Neural progenitor cell (in vitro differentiated cells): ENCODE results near the gene KLHL13. TPM values are rescaled to one million over a fixed set of nuclear protein-coding genes. Genes with fewer than 3 reads are reported as not detected.

Experiments used
- DNase-seq: peaks from one replicate; pipeline ENCODE4 v3.0.0-alpha.2; 2016; ENCODE audit warnings: low spot score
- H2AFZ ChIP-seq: fragments of 200-600 bp; sonication (generic); replicated peaks from 2 replicates; pipeline ENCODE4 v1.6.1; 2016; ENCODE audit warnings: antibody characterized with exemption
- H3F3A ChIP-seq: fragments of 200-600 bp; sonication (generic); 2 replicates; pipeline ENCODE4 v1.6.1; 2016; ENCODE audit warnings: antibody characterized with exemption, low read depth
- H3K27ac ChIP-seq: fragments of 200-600 bp; sonication (generic); 2 replicates; pipeline ENCODE4 v1.5.1; 2016; ENCODE audit warnings: mild to moderate bottlenecking
- H3K27me3 ChIP-seq: fragments of 200-600 bp; sonication (generic); 2 replicates; pipeline ENCODE4 v1.6.1; 2016; ENCODE audit warnings: mild to moderate bottlenecking, moderate library complexity
- H3K36me3 ChIP-seq: fragments of 200-600 bp; sonication (generic); 2 replicates; pipeline ENCODE4 v1.5.1; 2016
- H3K4me1 ChIP-seq: fragments of 200-600 bp; sonication (generic); 2 replicates; pipeline ENCODE4 v1.6.1; 2016; ENCODE audit warnings: mixed run types
- H3K4me2 ChIP-seq: fragments of 200-600 bp; sonication (generic); 2 replicates; pipeline ENCODE4 v1.6.1; 2016
- H3K4me3 ChIP-seq: fragments of 200-600 bp; sonication (generic); 2 replicates; pipeline ENCODE4 v1.5.1; 2016
- H3K79me2 ChIP-seq: fragments of 200-600 bp; sonication (generic); 2 replicates; pipeline ENCODE4 v1.6.1; 2016; ENCODE audit warnings: low read depth
- H3K9ac ChIP-seq: fragments of 200-600 bp; sonication (generic); 2 replicates; pipeline ENCODE4 v1.6.1; 2016
- H3K9me3 ChIP-seq: fragments of 200-600 bp; sonication (generic); 2 replicates; pipeline ENCODE4 v1.5.1; 2016; ENCODE audit warnings: low read depth
- H4K20me1 ChIP-seq: fragments of 200-600 bp; sonication (generic); 2 replicates; pipeline ENCODE4 v1.6.1; 2016; ENCODE audit warnings: low read depth
- H3K27ac Mint-ChIP-seq: 3 replicates; pipeline ENCODE4 v1.8.0; 2021; ENCODE audit warnings: mixed read lengths
- H3K27me3 Mint-ChIP-seq: 2 replicates; pipeline ENCODE4 v1.8.0; 2022; ENCODE audit warnings: low read depth, mild to moderate bottlenecking, inconsistent platforms, moderate library complexity, mixed read lengths; ENCODE audit not compliant: insufficient read depth
- H3K36me3 Mint-ChIP-seq: 3 replicates; pipeline ENCODE4 v1.8.0; 2021; ENCODE audit warnings: mixed read lengths
- H3K4me1 Mint-ChIP-seq: 3 replicates; pipeline ENCODE4 v1.8.0; 2021; ENCODE audit warnings: mixed read lengths
- H3K4me3 Mint-ChIP-seq: 3 replicates; pipeline ENCODE4 v1.8.0; 2021; ENCODE audit warnings: mild to moderate bottlenecking, moderate library complexity, mixed read lengths
- H3K9me3 Mint-ChIP-seq: 3 replicates; pipeline ENCODE4 v1.8.0; 2020; ENCODE audit warnings: mixed read lengths
- EZH2 ChIP-seq: fragments of 200-600 bp; sonication (generic); IDR thresholded peaks from 2 replicates; pipeline ENCODE4 v1.6.1; 2017; ENCODE audit warnings: antibody characterized with exemption, mild to moderate bottlenecking, moderate library complexity
- EZH2phosphoT487 ChIP-seq: fragments of 200-600 bp; sonication (generic); IDR thresholded peaks from 2 replicates; pipeline ENCODE4 v1.6.1; 2017; ENCODE audit warnings: antibody characterized with exemption
- total RNA-seq: library from RNA; depleted of rRNA; stranded (reverse); fragments of >200 nt; gene quantifications from 2 replicates; pipeline ENCODE4 v1.2.3, GENCODE V29; 2015; ENCODE audit warnings: low replicate concordance
- TF ChIP-seq, protein P1 (sequence below): fragments of 200-600 bp; sonication (generic); IDR thresholded peaks from 2 replicates; pipeline ENCODE4 v1.5.1; 2017; ENCODE audit warnings: antibody characterized with exemption, mild to moderate bottlenecking

Gene KLHL13
- total RNA-seq, 1 donor from 2014 or later, result 22.6 TPM

DNA sequence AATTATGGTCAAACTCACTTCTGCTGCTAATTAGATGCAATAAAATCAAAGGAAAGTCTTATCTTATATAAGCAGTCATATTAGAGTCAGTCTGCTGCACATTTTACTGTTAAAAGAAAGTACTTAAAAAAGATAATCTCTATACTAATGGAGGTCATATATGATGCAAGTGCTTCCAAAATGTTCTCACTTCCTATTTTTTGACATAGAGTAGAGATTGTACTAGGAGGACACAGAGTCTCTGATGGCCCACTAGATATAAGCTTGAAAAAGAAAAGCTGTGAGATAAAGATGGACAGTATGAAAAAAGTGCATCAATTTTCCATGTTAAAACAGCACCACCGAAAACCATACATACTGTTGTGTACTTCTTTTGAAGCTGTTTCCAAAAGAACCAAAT is 196.9 kb downstream of the KLHL13 start:
- H2AFZ ChIP-seq, result no peak overlapping the region
- no peak overlapping the region for H3K27ac Mint-ChIP-seq
- H3K4me1 Mint-ChIP-seq, result no peaks in the 10 kb centered on the region
- H3K4me1 ChIP-seq, result peaks cover 12% of the 10 kb centered on the region
- H3K79me2 ChIP-seq, result no peaks in the 10 kb centered on the region
- no peaks in the 10 kb centered on the region for H3K36me3 ChIP-seq
- peaks cover 4% of the 10 kb centered on the region for H4K20me1 ChIP-seq
- H3K27me3 Mint-ChIP-seq, result no peaks in the 10 kb centered on the region
- TF ChIP-seq, protein P1, sequence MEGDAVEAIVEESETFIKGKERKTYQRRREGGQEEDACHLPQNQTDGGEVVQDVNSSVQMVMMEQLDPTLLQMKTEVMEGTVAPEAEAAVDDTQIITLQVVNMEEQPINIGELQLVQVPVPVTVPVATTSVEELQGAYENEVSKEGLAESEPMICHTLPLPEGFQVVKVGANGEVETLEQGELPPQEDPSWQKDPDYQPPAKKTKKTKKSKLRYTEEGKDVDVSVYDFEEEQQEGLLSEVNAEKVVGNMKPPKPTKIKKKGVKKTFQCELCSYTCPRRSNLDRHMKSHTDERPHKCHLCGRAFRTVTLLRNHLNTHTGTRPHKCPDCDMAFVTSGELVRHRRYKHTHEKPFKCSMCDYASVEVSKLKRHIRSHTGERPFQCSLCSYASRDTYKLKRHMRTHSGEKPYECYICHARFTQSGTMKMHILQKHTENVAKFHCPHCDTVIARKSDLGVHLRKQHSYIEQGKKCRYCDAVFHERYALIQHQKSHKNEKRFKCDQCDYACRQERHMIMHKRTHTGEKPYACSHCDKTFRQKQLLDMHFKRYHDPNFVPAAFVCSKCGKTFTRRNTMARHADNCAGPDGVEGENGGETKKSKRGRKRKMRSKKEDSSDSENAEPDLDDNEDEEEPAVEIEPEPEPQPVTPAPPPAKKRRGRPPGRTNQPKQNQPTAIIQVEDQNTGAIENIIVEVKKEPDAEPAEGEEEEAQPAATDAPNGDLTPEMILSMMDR, result no peak
- TF ChIP-seq EZH2 (no peak), EZH2phosphoT487 (no peak)
- H3K36me3 Mint-ChIP-seq, result no peaks in the 10 kb centered on the region
- no peaks in the 10 kb centered on the region for H3F3A ChIP-seq
- no peak overlapping the region for H3K27ac ChIP-seq
- no peaks in the 10 kb centered on the region for H3K27me3 ChIP-seq
- H3K4me3 ChIP-seq, result no peak overlapping the region
- H3K4me3 Mint-ChIP-seq, result no peak overlapping the region
- H3K9me3 Mint-ChIP-seq, result no peaks in the 10 kb centered on the region
- H3K9me3 ChIP-seq, result no peaks in the 10 kb centered on the region
- no peak for DNase-seq
- no peak overlapping the region for H3K9ac ChIP-seq
- H3K4me2 ChIP-seq, result no peak overlapping the region

DNA sequence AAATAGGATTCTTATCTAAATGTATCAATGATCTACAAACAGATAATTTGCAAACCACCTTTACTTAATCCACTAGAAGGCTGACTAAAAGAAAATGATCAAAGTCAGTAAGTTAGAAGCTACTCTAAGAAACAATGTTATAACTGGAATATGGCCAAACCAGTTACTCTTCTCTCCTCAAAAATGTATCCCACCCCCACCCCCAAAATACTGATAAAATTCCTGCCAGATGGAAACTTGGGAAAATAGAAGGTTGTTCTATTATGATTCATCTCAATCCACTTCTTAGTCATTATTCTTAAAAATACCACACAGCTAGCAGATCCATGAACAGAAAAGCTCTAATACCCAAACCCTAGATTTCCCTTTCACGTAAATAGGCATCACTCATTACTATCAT is 206.4 kb downstream of the KLHL13 start:
- no peak overlapping the region for H3K4me2 ChIP-seq
- H3K27ac ChIP-seq, result no peak overlapping the region
- H3K36me3 ChIP-seq, result no peaks in the 10 kb centered on the region
- H3K4me1 Mint-ChIP-seq, result no peaks in the 10 kb centered on the region
- no peaks in the 10 kb centered on the region for H3K27me3 Mint-ChIP-seq
- H2AFZ ChIP-seq, result no peak overlapping the region
- H3K79me2 ChIP-seq, result no peaks in the 10 kb centered on the region
- H3K4me3 ChIP-seq, result no peak overlapping the region
- no peaks in the 10 kb centered on the region for H3K9me3 Mint-ChIP-seq
- no peaks in the 10 kb centered on the region for H3K4me1 ChIP-seq
- no peaks in the 10 kb centered on the region for H3K36me3 Mint-ChIP-seq
- no peaks in the 10 kb centered on the region for H3F3A ChIP-seq
- H3K9me3 ChIP-seq, result peaks cover 11% of the 10 kb centered on the region
- H3K27me3 ChIP-seq, result no peaks in the 10 kb centered on the region
- DNase-seq, result no peak
- H4K20me1 ChIP-seq, result no peaks in the 10 kb centered on the region
- no peak for TF ChIP-seq EZH2
- TF ChIP-seq, protein P1, result no peak
- no peak for TF ChIP-seq EZH2phosphoT487
- H3K4me3 Mint-ChIP-seq, result no peak overlapping the region
- H3K9ac ChIP-seq, result no peak overlapping the region
- no peak overlapping the region for H3K27ac Mint-ChIP-seq

DNA sequence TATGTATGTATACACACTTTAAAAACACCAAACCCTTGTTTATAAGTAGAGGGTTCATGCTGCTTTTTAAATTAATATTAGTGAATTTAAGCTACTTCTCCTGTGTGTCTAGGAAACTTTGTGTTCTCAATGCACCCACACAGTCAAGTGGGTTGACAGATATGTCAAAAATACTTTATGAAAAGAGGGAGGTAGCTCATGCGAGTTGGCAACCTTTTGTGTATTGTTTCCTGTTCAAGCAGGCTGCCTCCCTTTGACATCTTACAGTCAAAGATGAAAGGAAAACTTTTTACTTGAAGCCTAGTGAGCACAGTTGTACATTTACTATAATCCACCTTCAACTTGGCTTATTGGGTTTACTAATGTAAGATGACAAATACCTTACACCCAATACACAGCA is 218.4 kb downstream of the KLHL13 start:
- Histone ChIP-seq H3K27me3 (no peaks in the 10 kb centered on the region), H3K9me3 (peaks cover 2% of the 10 kb centered on the region), H3K36me3 (no peaks in the 10 kb centered on the region), H4K20me1 (no peaks in the 10 kb centered on the region), H3F3A (no peaks in the 10 kb centered on the region), H3K9ac (no peak overlapping the region), H3K4me2 (no peak overlapping the region), H3K79me2 (no peaks in the 10 kb centered on the region), H3K27ac (no peak overlapping the region), H2AFZ (no peak overlapping the region), H3K4me3 (no peak overlapping the region), H3K4me1 (no peaks in the 10 kb centered on the region)
- no peak for DNase-seq
- TF ChIP-seq EZH2 (no peak), EZH2phosphoT487 (no peak)
- TF ChIP-seq, protein P1, result no peak
- no peak overlapping the region for H3K27ac Mint-ChIP-seq
- H3K9me3 Mint-ChIP-seq, result no peaks in the 10 kb centered on the region
- H3K27me3 Mint-ChIP-seq, result no peaks in the 10 kb centered on the region
- H3K4me1 Mint-ChIP-seq, result peaks cover 13% of the 10 kb centered on the region
- no peaks in the 10 kb centered on the region for H3K36me3 Mint-ChIP-seq
- H3K4me3 Mint-ChIP-seq, result no peak overlapping the region

DNA sequence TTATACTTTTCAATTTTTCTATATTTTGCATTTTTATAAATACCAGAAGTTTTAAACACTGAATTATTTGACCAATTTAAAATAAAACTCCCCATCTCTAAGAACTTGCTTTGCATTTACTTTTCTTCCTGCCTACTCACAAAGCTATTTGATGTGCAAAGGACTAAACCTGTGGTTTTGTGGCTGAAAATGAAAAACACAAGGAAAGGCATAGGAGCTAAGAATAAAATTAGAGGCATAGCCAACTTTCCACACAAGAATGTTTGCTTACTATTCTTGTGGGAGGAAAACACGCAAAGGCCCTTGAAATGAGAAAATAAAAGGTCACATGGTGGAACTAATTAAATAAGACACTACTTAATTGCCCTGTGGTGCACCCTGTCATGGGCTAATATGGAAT is 221.2 kb downstream of the KLHL13 start:
- DNase-seq, result no peak
- TF ChIP-seq, protein P1, result no peak
- TF ChIP-seq EZH2phosphoT487 (no peak), EZH2 (no peak)
- Histone ChIP-seq H3K79me2 (no peaks in the 10 kb centered on the region), H2AFZ (no peak overlapping the region), H3K4me2 (no peak overlapping the region), H3K4me3 (no peak overlapping the region), H3K27ac (no peak overlapping the region), H3K36me3 (no peaks in the 10 kb centered on the region), H3K9me3 (peaks cover 2% of the 10 kb centered on the region), H3F3A (no peaks in the 10 kb centered on the region), H3K4me1 (no peaks in the 10 kb centered on the region), H3K27me3 (no peaks in the 10 kb centered on the region), H3K9ac (no peak overlapping the region), H4K20me1 (no peaks in the 10 kb centered on the region)
- no peaks in the 10 kb centered on the region for H3K9me3 Mint-ChIP-seq
- H3K27me3 Mint-ChIP-seq, result peaks cover 2% of the 10 kb centered on the region
- peaks cover 15% of the 10 kb centered on the region for H3K4me1 Mint-ChIP-seq
- H3K4me3 Mint-ChIP-seq, result no peak overlapping the region
- H3K36me3 Mint-ChIP-seq, result no peaks in the 10 kb centered on the region
- no peak overlapping the region for H3K27ac Mint-ChIP-seq
